LNCAP (cell line): ENCODE results near the gene MGA.

ENCODE experiments used
- TF ChIP-seq, protein P1 (sequence below): fragments of 450-650 bp; IDR thresholded peaks from 2 replicates; pipeline ENCODE4 v1.5.1; 2017; ENCODE audit warnings: mild to moderate bottlenecking

MGA gene

DNA sequence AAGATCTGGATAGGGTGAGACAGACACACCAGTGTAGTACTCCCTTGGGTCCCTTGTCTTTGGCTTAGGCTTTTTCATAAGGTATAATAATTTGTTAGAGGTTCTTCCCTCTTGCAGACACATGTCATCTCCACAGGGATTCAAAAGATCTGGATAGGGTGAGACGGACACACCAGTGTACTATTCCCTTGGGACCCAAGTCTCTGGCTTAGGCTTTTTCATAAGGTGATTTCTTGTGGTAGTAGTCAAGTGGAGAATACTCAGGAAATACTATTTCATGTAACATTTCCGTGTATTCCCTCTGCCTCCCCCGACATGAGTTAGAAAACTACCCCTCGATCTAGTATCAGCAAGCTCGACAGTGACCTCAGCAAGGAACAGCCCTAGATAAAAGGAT, 113.1 kb downstream of the MGA start:
- TF ChIP-seq, protein P1, sequence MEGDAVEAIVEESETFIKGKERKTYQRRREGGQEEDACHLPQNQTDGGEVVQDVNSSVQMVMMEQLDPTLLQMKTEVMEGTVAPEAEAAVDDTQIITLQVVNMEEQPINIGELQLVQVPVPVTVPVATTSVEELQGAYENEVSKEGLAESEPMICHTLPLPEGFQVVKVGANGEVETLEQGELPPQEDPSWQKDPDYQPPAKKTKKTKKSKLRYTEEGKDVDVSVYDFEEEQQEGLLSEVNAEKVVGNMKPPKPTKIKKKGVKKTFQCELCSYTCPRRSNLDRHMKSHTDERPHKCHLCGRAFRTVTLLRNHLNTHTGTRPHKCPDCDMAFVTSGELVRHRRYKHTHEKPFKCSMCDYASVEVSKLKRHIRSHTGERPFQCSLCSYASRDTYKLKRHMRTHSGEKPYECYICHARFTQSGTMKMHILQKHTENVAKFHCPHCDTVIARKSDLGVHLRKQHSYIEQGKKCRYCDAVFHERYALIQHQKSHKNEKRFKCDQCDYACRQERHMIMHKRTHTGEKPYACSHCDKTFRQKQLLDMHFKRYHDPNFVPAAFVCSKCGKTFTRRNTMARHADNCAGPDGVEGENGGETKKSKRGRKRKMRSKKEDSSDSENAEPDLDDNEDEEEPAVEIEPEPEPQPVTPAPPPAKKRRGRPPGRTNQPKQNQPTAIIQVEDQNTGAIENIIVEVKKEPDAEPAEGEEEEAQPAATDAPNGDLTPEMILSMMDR: no peak

DNA sequence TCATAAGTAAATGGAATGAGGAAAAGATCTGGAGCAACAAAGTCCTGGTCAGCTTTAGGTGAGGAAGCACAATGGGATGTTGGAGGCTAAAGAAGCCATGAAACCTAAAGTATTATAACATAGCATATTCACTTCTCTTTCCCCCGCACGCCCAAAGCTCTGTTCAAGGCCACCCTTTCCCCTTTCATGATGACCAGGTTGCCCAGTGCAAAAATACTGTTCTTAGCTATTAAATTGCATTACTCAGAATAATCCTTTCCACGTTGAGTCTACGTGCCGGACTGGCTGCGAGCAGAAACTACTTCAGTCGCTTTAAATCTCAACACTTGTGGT, 113.5 kb downstream of the MGA start:
- TF ChIP-seq, protein P1: no peak

DNA sequence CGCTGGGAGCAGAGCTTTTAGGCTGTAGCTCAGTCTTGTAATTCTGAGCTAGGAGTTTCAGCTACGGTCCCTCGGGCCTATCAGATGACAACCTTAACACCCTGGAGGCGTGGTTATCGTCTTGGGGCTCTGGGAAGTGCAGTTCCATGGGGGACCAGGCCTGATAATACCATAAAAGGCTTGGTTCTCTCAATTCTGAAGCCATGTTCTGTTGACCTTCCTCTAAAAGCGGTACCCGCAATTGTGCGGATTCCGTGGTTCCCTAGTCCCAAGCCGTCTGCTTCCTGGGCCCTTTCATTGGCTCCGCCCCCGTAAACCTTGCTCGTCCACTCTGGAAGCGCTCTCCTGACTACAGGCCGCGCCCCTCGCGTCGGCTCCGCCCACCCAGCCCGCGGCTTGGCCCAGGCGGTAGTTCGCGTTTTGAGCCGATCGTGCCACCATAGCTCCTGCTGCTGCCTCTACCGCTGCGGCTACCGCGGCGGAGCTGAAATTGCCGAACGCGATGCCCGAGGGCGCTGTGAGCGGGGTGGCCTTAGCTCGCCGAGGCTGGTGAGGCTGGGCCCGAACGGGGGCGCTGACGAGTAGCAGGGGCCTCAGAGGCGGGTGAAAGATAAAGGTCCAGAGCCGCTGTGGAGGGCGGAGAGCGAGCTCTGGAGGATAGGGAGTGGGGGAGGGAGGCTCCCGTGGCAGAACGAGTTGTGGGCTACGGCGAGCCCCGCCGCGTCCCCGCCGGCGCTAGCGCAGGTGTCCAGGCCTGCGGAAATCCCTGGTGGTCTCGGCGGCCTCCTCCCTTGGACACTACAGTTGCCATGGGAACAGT, 114.1 kb downstream of the MGA start, which contains the start of gene MAPKBP1:
Gene MAPKBP1 (plus strand): TSS at position 423 of the 820 bp plus-strand sequence. CDS start 792 bp downstream, outside the sequence.
- TF ChIP-seq, protein P1: peak; percentile 76

DNA sequence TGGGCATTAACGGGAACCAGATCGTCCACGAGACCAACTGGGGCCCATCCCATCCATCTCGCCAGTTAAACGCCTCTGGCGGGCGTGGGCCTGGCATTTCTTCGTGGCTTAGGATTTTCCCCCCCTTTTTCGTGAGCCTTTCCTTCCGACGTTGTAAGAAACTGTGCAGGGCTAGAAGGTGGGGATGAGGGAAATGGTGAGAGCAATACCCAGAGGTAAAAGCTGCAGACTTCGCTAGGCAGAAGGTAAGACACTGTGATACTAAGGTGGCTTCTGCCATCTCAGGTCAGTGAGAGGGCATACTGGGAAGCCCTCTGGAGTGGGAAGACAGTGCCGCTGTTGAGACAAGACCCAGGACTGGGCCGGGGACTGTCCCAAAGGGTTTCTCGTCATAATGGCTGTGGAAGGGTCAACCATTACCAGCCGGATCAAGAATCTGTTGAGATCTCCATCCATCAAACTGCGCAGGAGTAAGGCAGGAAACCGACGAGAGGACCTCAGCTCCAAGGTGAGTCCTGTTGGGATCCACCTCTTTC, 114.7 kb downstream of the MGA start:
- TF ChIP-seq, protein P1: no peak

DNA sequence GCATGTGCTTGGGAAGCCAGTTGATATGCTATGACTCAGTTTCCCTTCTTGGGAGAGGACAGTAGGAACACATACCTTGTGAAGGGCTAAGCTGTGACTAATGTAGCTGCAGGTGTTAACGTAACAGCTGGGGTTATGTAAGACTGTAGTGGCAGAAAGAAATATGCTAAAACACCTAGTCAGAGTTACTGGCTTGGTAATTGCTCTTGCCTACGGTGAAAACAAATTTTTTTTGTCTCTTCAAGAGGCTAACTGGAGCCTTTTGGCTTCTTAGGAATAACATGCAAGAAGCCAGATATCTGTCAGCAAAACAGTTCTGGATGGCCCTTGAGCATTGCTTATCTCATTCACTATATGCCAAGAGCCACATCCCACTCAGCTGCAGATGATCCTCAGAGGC, 115.4 kb downstream of the MGA start:
- TF ChIP-seq, protein P1: no peak

DNA sequence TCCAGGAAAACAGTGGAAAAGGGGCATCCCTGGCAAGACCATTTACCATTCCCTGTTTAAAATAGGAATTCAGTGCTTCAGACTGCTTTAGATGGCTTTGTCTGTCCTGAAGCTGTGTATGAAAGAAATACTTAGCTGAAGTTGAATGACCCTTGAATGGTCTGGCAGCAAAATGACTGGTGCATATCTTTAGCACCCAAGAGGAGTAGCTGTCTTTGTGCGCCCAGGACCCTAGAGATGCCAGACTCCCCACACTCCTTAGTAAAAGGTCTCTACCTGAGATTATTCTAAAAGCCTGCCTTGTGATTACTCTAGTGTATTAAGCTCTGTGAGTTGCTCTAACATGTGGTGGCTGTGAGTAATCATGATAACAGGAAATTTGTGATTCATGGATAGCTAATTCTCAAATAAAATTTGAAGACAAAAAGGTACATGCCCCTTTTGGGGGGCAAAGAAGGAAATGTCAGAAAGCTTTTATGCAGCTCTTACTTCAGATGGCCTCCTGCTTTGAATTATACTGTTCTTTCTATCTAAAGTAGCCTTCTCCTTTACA, 117.3 kb downstream of the MGA start:
- TF ChIP-seq, protein P1: no peak

DNA sequence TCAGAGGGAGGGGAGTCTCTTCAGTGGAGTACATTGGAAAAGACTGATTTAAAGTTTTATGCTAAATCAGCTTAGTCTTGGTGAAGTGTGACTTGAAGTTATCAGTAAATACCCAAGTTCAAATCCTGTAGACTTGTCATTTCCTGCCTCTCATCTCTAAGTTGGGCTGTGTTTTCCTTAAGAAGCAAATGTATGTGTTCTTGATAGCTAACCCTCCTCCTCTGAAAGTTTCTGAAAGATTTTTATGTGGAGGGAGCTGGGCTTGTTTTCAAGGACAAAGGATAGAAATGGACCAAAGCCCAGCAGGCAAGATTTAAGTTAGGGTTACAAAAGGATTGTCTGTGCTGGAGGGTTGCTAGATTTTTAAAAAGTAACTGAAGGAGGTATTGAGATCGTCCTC, 118.3 kb downstream of the MGA start:
- TF ChIP-seq, protein P1: no peak
